ENCODE results near the gene NXF1. TPM values are rescaled to one million over a fixed set of nuclear protein-coding genes. Genes with fewer than 3 reads are reported as not detected.

NXF1 gene
- total RNA-seq, 1 donor from 2014 or later = 15.3 TPM

DNA sequence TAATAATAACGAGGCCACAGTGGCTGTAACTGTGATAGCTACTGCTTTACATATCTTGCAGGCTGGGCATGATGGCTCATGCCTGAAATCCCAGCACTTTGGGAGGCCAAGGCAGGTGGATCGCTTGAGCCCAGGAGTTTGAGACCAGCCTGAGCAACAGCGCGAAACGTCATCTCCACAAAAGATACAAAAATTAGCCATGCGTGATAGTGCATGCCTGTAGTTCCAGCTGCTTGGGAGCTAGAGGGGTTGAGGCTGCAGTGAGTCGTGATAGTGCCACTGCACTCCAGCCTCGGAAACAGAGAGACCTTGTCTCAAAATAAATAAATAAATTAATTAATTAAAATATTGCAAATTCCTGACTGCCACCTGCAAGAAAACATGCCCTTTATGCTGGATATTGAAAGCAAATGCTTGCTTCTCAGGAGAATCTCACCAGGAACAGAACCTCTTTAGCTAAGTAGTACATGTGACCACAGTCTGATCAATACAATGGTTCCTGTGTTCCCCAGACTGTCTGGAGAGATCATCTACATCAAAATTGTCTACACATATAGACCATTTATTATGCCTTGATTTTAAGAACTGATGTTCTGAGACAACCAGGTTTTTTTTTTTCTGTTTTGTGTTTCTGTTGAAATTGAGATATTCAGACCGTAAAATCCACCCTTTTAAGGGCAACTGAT lies 57.6 kb downstream of the NXF1 start:
- DNase-seq (ENCODE audit: low read depth) (no peak), FAIRE-seq (no peak)
- Histone ChIP-seq H3K4me3 (ENCODE audit: low read depth, low read length) (no peak overlapping the region), H3K27me3 (ENCODE audit: control insufficient read depth, insufficient read depth, low read length) (no peaks in the 10 kb centered on the region), H3K36me3 (ENCODE audit: control insufficient read depth, insufficient read depth, low read length) (peaks cover 7% of the 10 kb centered on the region)
- TF ChIP-seq, protein P1, sequence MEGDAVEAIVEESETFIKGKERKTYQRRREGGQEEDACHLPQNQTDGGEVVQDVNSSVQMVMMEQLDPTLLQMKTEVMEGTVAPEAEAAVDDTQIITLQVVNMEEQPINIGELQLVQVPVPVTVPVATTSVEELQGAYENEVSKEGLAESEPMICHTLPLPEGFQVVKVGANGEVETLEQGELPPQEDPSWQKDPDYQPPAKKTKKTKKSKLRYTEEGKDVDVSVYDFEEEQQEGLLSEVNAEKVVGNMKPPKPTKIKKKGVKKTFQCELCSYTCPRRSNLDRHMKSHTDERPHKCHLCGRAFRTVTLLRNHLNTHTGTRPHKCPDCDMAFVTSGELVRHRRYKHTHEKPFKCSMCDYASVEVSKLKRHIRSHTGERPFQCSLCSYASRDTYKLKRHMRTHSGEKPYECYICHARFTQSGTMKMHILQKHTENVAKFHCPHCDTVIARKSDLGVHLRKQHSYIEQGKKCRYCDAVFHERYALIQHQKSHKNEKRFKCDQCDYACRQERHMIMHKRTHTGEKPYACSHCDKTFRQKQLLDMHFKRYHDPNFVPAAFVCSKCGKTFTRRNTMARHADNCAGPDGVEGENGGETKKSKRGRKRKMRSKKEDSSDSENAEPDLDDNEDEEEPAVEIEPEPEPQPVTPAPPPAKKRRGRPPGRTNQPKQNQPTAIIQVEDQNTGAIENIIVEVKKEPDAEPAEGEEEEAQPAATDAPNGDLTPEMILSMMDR (IDR thresholded peaks at IDR 0.05; ENCODE audit: insufficient read depth, low read length, severe bottlenecking) = no peak

Other genes starting within 250 kb of the NXF1 start
- gene EEF1G, start 231.5 kb downstream of the NXF1 start, total RNA-seq = 2,058 and 2,441 TPM in 2 replicates
- gene TUT1, start 213.9 kb downstream of the NXF1 start, total RNA-seq = 7.0 and 9.5 TPM in 2 replicates
- gene MTA2, start 203.6 kb downstream of the NXF1 start, total RNA-seq = 150 and 162 TPM in 2 replicates
- 10.0 and 11.1 TPM in 2 replicates for gene EML3, start 192.7 kb downstream of the NXF1 start, total RNA-seq
- 2.6 and 2.8 TPM in 2 replicates for gene ROM1, start 192.2 kb downstream of the NXF1 start, total RNA-seq
- gene B3GAT3, start 183.5 kb downstream of the NXF1 start, total RNA-seq = 24.2 and 26.2 TPM in 2 replicates
- gene GANAB, start 158.8 kb downstream of the NXF1 start, total RNA-seq = 138 TPM in 2 replicates
- gene INTS5, start 152.1 kb downstream of the NXF1 start, total RNA-seq = 17.1 and 19.8 TPM in 2 replicates
- gene C11orf98, start 140.2 kb downstream of the NXF1 start, total RNA-seq = 79.5 and 83.7 TPM in 2 replicates
- 12.3 and 21.3 TPM in 2 replicates for gene CSKMT, start 140.1 kb downstream of the NXF1 start, total RNA-seq
- gene UQCC3, start 133.8 kb downstream of the NXF1 start, total RNA-seq = 27.9 and 29.4 TPM in 2 replicates
- gene LBHD1, start 133.2 kb downstream of the NXF1 start, total RNA-seq = 0.77 and 1.1 TPM in 2 replicates
- 176 and 227 TPM in 2 replicates for gene UBXN1, start 126.4 kb downstream of the NXF1 start, total RNA-seq
- 0.26 and 1.2 TPM in 2 replicates for gene LRRN4CL, start 115.9 kb downstream of the NXF1 start, total RNA-seq
- gene BSCL2, start 98.0 kb downstream of the NXF1 start, total RNA-seq = 23.7 and 42.0 TPM in 2 replicates
- not detected in 2 replicates for gene GNG3, start 97.8 kb downstream of the NXF1 start, total RNA-seq
- gene HNRNPUL2, start 78.0 kb downstream of the NXF1 start, total RNA-seq = 9.2 and 15.2 TPM in 2 replicates
- gene TTC9C, start 77.0 kb downstream of the NXF1 start, total RNA-seq = 21.4 and 27.4 TPM in 2 replicates
- gene ZBTB3, start 51.3 kb downstream of the NXF1 start, total RNA-seq = 11.0 and 11.6 TPM in 2 replicates
- gene POLR2G, start 43.9 kb downstream of the NXF1 start, total RNA-seq = 102 and 121 TPM in 2 replicates
- 16.6 and 17.1 TPM in 2 replicates for gene TAF6L, start 34.0 kb downstream of the NXF1 start, total RNA-seq
- 19.0 and 30.0 TPM in 2 replicates for gene TMEM179B, start 18.0 kb downstream of the NXF1 start, total RNA-seq
- 18.6 and 19.5 TPM in 2 replicates for gene TMEM223, start 13.4 kb downstream of the NXF1 start, total RNA-seq
- 31.3 and 36.2 TPM in 2 replicates for gene STX5, start 26.6 kb upstream of the NXF1 start, total RNA-seq
- not detected in 2 replicates for gene TEX54, start 27.4 kb upstream of the NXF1 start, total RNA-seq
- 59.0 and 113 TPM in 2 replicates for gene WDR74, start 34.1 kb upstream of the NXF1 start, total RNA-seq
- 1,292 and 1,548 TPM in 2 replicates for gene SLC3A2, start 75.5 kb upstream of the NXF1 start, total RNA-seq
- gene CHRM1, start 115.9 kb upstream of the NXF1 start, total RNA-seq = not detected in 2 replicates
- not detected in 2 replicates for gene SLC22A6, start 179.5 kb upstream of the NXF1 start, total RNA-seq
- gene SLC22A8, start 210.4 kb upstream of the NXF1 start, total RNA-seq = not detected in 2 replicates